Heart left ventricle (tissue), 13 donors: ENCODE data around the gene SCRG1.

ENCODE experiments used
- CTCF ChIP-seq, 12 donors: fragments of 200-600 bp; sonication (generic) in 4 of 12; IDR thresholded peaks; one replicate each; pipeline versions ENCODE4 v1.5.0 to v1.8.0; 2018 to 2022; ENCODE audit warnings: antibody characterized with exemption in 12 of 12, mild to moderate bottlenecking in 5 of 12
- POLR2A ChIP-seq, 2 donors: fragments of 450-650 bp; IDR thresholded peaks; one replicate each; pipeline ENCODE4 v1.6.1; 2017; ENCODE audit warnings: antibody characterized with exemption in 2 of 2, mild to moderate bottlenecking in 2 of 2, moderate library complexity in 2 of 2
- donor health status: ischemic (EF 13 %, LVEDD 7.1; RV severe dilation, severe dysfunction).
- donor health status: DM: no; HTN: yes; CAD: no.
- donor health status: DM: no; HTN: no; CAD: no.
- donor health status: ischemic (EF 25% LVEDD 6.9; RV normal size, moderate dysfunction).
- donor health status: ischemic (EF 25% LVEDD 5.7; RV mildly dilated, moderate dysfunction).
- donor health status: ischemic (EF 35%, LVEDD 5.7; RV mildly dilated, moderate dysfunction).
- donor health status: nonischemic (EF 11% LVEDD 7.7; RV severe dilation, severe dysfunction).
- donor health status: DM: yes; HTN: yes; CAD: no.
- donor health status: PGD.
- donor health status: ischemic (EF 29% LVEDD 5.4; RV normal size, mild dysfunction).
- donor health status: nonischemic (EF 23%, LVEDD 6.1; RV moderate dilation, normal function).

GRCh38 chr4:173418639-173419038, 19.7 kb upstream of the SCRG1 start:
- no peak for TF ChIP-seq CTCF (IDR thresholded peaks at IDR 0.05)
- no peak for TF ChIP-seq POLR2A (IDR thresholded peaks at IDR 0.05)
